ENCODE results near the gene TXNIP.

- TF ChIP-seq CTCF (IDR thresholded peaks at IDR 0.05), result no peak
- no peak for TF ChIP-seq POLR2A (IDR thresholded peaks at IDR 0.05)
Observed at GRCh38 chr1:145965119-145965744, 31.1 kb downstream of the TXNIP start.
